Activated CD4-positive, CD25-positive, alpha-beta regulatory T cell treated with anti-CD3 and anti-CD28 coated beads, Interleukin-2, amount 50 U/mL, for 72 hours (primary cell): ENCODE measurements around the gene C10orf53.

ENCODE experiments used
- DNase-seq: peaks from one replicate; pipeline ENCODE4 v3.0.0; 2021

C10orf53 gene

GRCh38 chr10:49738616-49739360 is 59.3 kb downstream of the C10orf53 start:
- no peak for DNase-seq

GRCh38 chr10:49739426-49739825 is 60.0 kb downstream of the C10orf53 start:
- no peak for DNase-seq

GRCh38 chr10:49740346-49741107 is 61.1 kb downstream of the C10orf53 start:
- DNase-seq = no peak

- DNase-seq = no peak
Observed at GRCh38 chr10:49741108-49741995, 61.9 kb downstream of the C10orf53 start.

- DNase-seq = no peak
Observed at GRCh38 chr10:49742683-49743463, 63.4 kb downstream of the C10orf53 start.

- no peak for DNase-seq
Observed at GRCh38 chr10:49743464-49744075, 64.1 kb downstream of the C10orf53 start.

- DNase-seq = no peak
Observed at GRCh38 chr10:49744091-49744685, 64.7 kb downstream of the C10orf53 start.

- no peak for DNase-seq
Observed at GRCh38 chr10:49744924-49745605, 65.6 kb downstream of the C10orf53 start.

GRCh38 chr10:49745756-49746155 is 66.3 kb downstream of the C10orf53 start:
- DNase-seq = no peak

- DNase-seq = no peak
Observed at GRCh38 chr10:49746626-49747302, 67.3 kb downstream of the C10orf53 start.
